WTC11 (cell line): ENCODE measurements around the gene OR14I1. TPM values are rescaled to one million over a fixed set of nuclear protein-coding genes. Genes with fewer than 3 reads are reported as not detected.

ENCODE experiments used
- ATAC-seq: fragments of 200-7000 bp; cut with Tn5 transposase; 2 replicates; pipeline ENCODE4 v1.10.0; 2021; ENCODE audit warnings: mild to moderate bottlenecking, moderate library complexity
- CTCF ChIA-PET: fragments of 300-600 bp; sonication (Branson Sonifier 250); formaldehyde crosslinking; loops from one replicate; lab custom pipeline; 2021; ENCODE audit warnings: antibody characterized with exemption; lab: Charles Lee
- POLR2A ChIA-PET: fragments of 350-600 bp; sonication (Branson Sonifier 250); formaldehyde crosslinking; loops from one replicate; lab custom pipeline; 2021; ENCODE audit warnings: antibody characterized with exemption; lab: Charles Lee
- DNase-seq: peaks from one replicate; pipeline ENCODE4 v3.0.0; 2021; ENCODE audit warnings: low spot score
- H3K27ac Mint-ChIP-seq: 2 replicates; pipeline ENCODE4 v1.8.0; 2021; ENCODE audit warnings: mixed read lengths
- H3K27me3 Mint-ChIP-seq: 2 replicates; pipeline ENCODE4 v1.8.0; 2021; ENCODE audit warnings: low read depth, mild to moderate bottlenecking, moderate library complexity, mixed read lengths
- H3K36me3 Mint-ChIP-seq: 2 replicates; pipeline ENCODE4 v1.8.0; 2021; ENCODE audit warnings: mixed read lengths
- H3K4me1 Mint-ChIP-seq: 2 replicates; pipeline ENCODE4 v1.8.0; 2022; ENCODE audit warnings: mixed read lengths
- H3K4me3 Mint-ChIP-seq: 2 replicates; pipeline ENCODE4 v1.8.0; 2021; ENCODE audit warnings: mild to moderate bottlenecking, moderate library complexity, mixed read lengths
- H3K9me3 Mint-ChIP-seq: 2 replicates; pipeline ENCODE4 v1.8.0; 2021; ENCODE audit warnings: mixed read lengths
- AR ChIP-seq: fragments of 250-450 bp; sonication (Bioruptor Pico); IDR thresholded peaks from 2 replicates; pipeline ENCODE4 v1.9.0; 2021; ENCODE audit warnings: mild to moderate bottlenecking
- ATF1 ChIP-seq: sonication (generic); formaldehyde crosslinking; IDR thresholded peaks from 2 replicates; pipeline ENCODE4 v1.8.1; 2023; ENCODE audit warnings: mild to moderate bottlenecking, moderate library complexity, missing genetic modification reagents
- ATF2 ChIP-seq: sonication (generic); formaldehyde crosslinking; IDR thresholded peaks from 2 replicates; pipeline ENCODE4 v1.8.1; 2022; ENCODE audit warnings: low read depth, missing genetic modification reagents, borderline replicate concordance
- ATF3 ChIP-seq: sonication (generic); formaldehyde crosslinking; conservative IDR thresholded peaks from 2 replicates; pipeline ENCODE4 v1.8.1; 2022; ENCODE audit warnings: mild to moderate bottlenecking, missing genetic modification reagents
- E2F4 ChIP-seq: sonication (generic); formaldehyde crosslinking; IDR thresholded peaks from 2 replicates; pipeline ENCODE4 v1.8.1; 2022; ENCODE audit warnings: low read depth, mild to moderate bottlenecking, moderate library complexity, missing genetic modification reagents, borderline replicate concordance
- ESRRA ChIP-seq: sonication (generic); formaldehyde crosslinking; IDR thresholded peaks from 2 replicates; pipeline ENCODE4 v1.8.1; 2022; ENCODE audit warnings: mild to moderate bottlenecking, missing genetic modification reagents, borderline replicate concordance
- ETV6 ChIP-seq: sonication (generic); formaldehyde crosslinking; IDR thresholded peaks from 2 replicates; pipeline ENCODE4 v1.8.1; 2022; ENCODE audit warnings: mild to moderate bottlenecking, missing genetic modification reagents
- GABPB1 ChIP-seq: sonication (generic); formaldehyde crosslinking; IDR thresholded peaks from 2 replicates; pipeline ENCODE4 v1.8.1; 2023; ENCODE audit warnings: mild to moderate bottlenecking, missing genetic modification reagents
- IRF2 ChIP-seq: sonication (generic); formaldehyde crosslinking; IDR thresholded peaks from 2 replicates; pipeline ENCODE4 v1.8.0; 2022; ENCODE audit warnings: low read depth, missing genetic modification reagents, borderline replicate concordance
- MLX ChIP-seq: sonication (generic); formaldehyde crosslinking; IDR thresholded peaks from 2 replicates; pipeline ENCODE4 v1.8.1; 2023; ENCODE audit warnings: mild to moderate bottlenecking, missing genetic modification reagents, moderate library complexity
- NFYB ChIP-seq: sonication (generic); formaldehyde crosslinking; conservative IDR thresholded peaks from 2 replicates; pipeline ENCODE4 v1.8.0; 2022; ENCODE audit warnings: low read depth, missing genetic modification reagents
- NR1H2 ChIP-seq: sonication (generic); formaldehyde crosslinking; IDR thresholded peaks from 2 replicates; pipeline ENCODE4 v1.9.0; 2021; ENCODE audit warnings: mild to moderate bottlenecking, moderate library complexity, missing genetic modification reagents
- NR2C2 ChIP-seq: sonication (generic); formaldehyde crosslinking; IDR thresholded peaks from 2 replicates; pipeline ENCODE4 v1.8.0; 2022; ENCODE audit warnings: mild to moderate bottlenecking, missing genetic modification reagents
- OVOL2 ChIP-seq: fragments of 250-450 bp; sonication (Bioruptor Pico); IDR thresholded peaks from 2 replicates; pipeline ENCODE4 v1.9.0; 2021; ENCODE audit warnings: mild to moderate bottlenecking, borderline replicate concordance
- PRDM15 ChIP-seq: sonication (generic); formaldehyde crosslinking; IDR thresholded peaks from 2 replicates; pipeline ENCODE4 v1.8.0; 2022; ENCODE audit warnings: missing genetic modification reagents
- PRRX2 ChIP-seq: fragments of 250-450 bp; sonication (Bioruptor Pico); IDR thresholded peaks from 2 replicates; pipeline ENCODE4 v1.8.0; 2021; ENCODE audit warnings: mild to moderate bottlenecking
- SP1 ChIP-seq: sonication (generic); formaldehyde crosslinking; conservative IDR thresholded peaks from 2 replicates; pipeline ENCODE4 v1.8.1; 2022; ENCODE audit warnings: missing genetic modification reagents
- USF1 ChIP-seq: sonication (generic); formaldehyde crosslinking; IDR thresholded peaks from 2 replicates; pipeline ENCODE4 v1.8.0; 2022; ENCODE audit warnings: mild to moderate bottlenecking, missing genetic modification reagents
- ZNF138 ChIP-seq: sonication (generic); formaldehyde crosslinking; conservative IDR thresholded peaks from 2 replicates; pipeline ENCODE4 v1.8.1; 2022; ENCODE audit warnings: mild to moderate bottlenecking, moderate library complexity, missing genetic modification reagents
- ZNF232 ChIP-seq: sonication (generic); formaldehyde crosslinking; IDR thresholded peaks from 2 replicates; pipeline ENCODE4 v1.8.0; 2022; ENCODE audit warnings: mild to moderate bottlenecking, missing genetic modification reagents
- ZNF317 ChIP-seq: sonication (generic); formaldehyde crosslinking; IDR thresholded peaks from 2 replicates; pipeline ENCODE4 v1.8.1; 2023; ENCODE audit warnings: low read depth, mild to moderate bottlenecking, moderate library complexity, missing genetic modification reagents, borderline replicate concordance
- total RNA-seq: library from RNA; stranded (reverse); gene quantifications from 3 replicates; pipeline ENCODE4 v1.2.3, GENCODE V29; 2021

OR14I1 gene
- total RNA-seq, 1 experiment from 2014 or later = not detected

- TF ChIP-seq E2F4 (no peak), ZNF232 (CRISPR knock-in tag) (no peak)
- TF ChIP-seq, all 79 proteins: peak for 0
Measured at GRCh38 chr1:248699099-248699498, 3.5 kb downstream of the OR14I1 start (continued).

- TF ChIP-seq ATF3 = no peak
- TF ChIP-seq SP1 (CRISPR knock-in tag) = no peak
- no peak for TF ChIP-seq GABPB1
- no peak for TF ChIP-seq ATF1
- TF ChIP-seq MLX (CRISPR knock-in tag) = no peak
- no peak for TF ChIP-seq ESRRA (CRISPR knock-in tag)
- TF ChIP-seq ATF2 (CRISPR knock-in tag) = no peak
- TF ChIP-seq USF1 (CRISPR knock-in tag) = no peak
- no peak for TF ChIP-seq PRDM15
- no peak for TF ChIP-seq AR
- TF ChIP-seq NR1H2 = no peak
- TF ChIP-seq OVOL2 (CRISPR knock-in tag) = no peak
- no peak for TF ChIP-seq E2F4
- no peak for TF ChIP-seq ZNF138 (CRISPR knock-in tag)
- TF ChIP-seq NFYB = no peak
- TF ChIP-seq ETV6 (CRISPR knock-in tag) = no peak
- TF ChIP-seq ZNF317 = no peak
- TF ChIP-seq NR2C2 = no peak
- TF ChIP-seq IRF2 (CRISPR knock-in tag) = no peak
- TF ChIP-seq PRRX2 = no peak
- Mint-ChIP-seq H3K4me3 (no peak overlapping the region), H3K36me3 (peaks cover 55% of the 10 kb centered on the region), H3K27me3 (peaks cover 5% of the 10 kb centered on the region), H3K4me1 (no peaks in the 10 kb centered on the region), H3K27ac (no peak overlapping the region), H3K9me3 (peaks cover 65% of the 10 kb centered on the region)
- no peak for DNase-seq
- ChIA-PET CTCF (no interaction called here), POLR2A (no interaction called here)
- ATAC-seq = no peak
Measured at GRCh38 chr1:248697907-248698306, 4.7 kb downstream of the OR14I1 start.
